HCT116 (cell line): ENCODE measurements around the gene KRT78. TPM values are rescaled to one million over a fixed set of nuclear protein-coding genes. Genes with fewer than 3 reads are reported as not detected.

Experiments used
- ATAC-seq: fragments of 200-7000 bp; cut with Tn5 transposase; 2 replicates; pipeline ENCODE4 v1.9.1; 2020; ENCODE audit warnings: mild to moderate bottlenecking, moderate library complexity
- BruUV-seq: library from RNA; stranded (reverse); fragments of 400-500 nt; replicated peaks from 2 replicates; lab custom pipeline; 2021; lab: Mats Ljungman, UMichigan
- CTCF ChIA-PET: fragments of 300-600 bp; sonication (Branson Sonifier 250); formaldehyde crosslinking; loops from one replicate; lab custom pipeline; 2021; ENCODE audit warnings: antibody characterized with exemption; lab: Charles Lee
- POLR2A ChIA-PET: fragments of 300-600, 350-600 bp; sonication (Branson Sonifier 250); formaldehyde crosslinking; loops from one replicate; lab custom pipeline; 2021; ENCODE audit warnings: antibody characterized with exemption; lab: Charles Lee
- RAD21 ChIA-PET, 2 experiments: fragments of 300-600 bp; sonication (Branson Sonifier 250); formaldehyde crosslinking; loops; one replicate each; lab custom pipeline; 2023; ENCODE audit warnings: low total read pairs in 2 of 2; ENCODE audit not compliant: uncharacterized antibody in 2 of 2, unreplicated experiment in 2 of 2, low non-redundant PET in 1 of 2; lab: Charles Lee
- DNase-seq: peaks from one replicate; pipeline ENCODE4 v3.0.0-alpha.2; 2010; ENCODE audit warnings: low read depth, low spot score
- H2AFZ ChIP-seq: fragments of 200-600 bp; shearing (Covaris generic), sonication (generic); 2 replicates; pipeline ENCODE4 v1.6.1; 2017; ENCODE audit warnings: low read depth, mixed run types, mixed read lengths, antibody characterized with exemption, low read length; ENCODE audit not compliant: poor library complexity, severe bottlenecking
- H3K27ac ChIP-seq: 2 replicates; pipeline ENCODE4 v1.5.1; 2012; ENCODE audit warnings: low read depth, low read length
- H3K27me3 ChIP-seq: fragments of 200-600 bp; sonication (generic); 2 replicates; pipeline ENCODE4 v1.6.1; 2016; ENCODE audit warnings: mixed run types, low read length, mixed read lengths; ENCODE audit not compliant: insufficient read depth
- H3K36me3 ChIP-seq, 2 experiments: fragments of 200-500 bp in 1 of 2; fragments of 200-600 bp in 1 of 2; sonication (Bioruptor generic) in 1 of 2; sonication (generic) in 1 of 2; 2 replicates each; pipeline versions ENCODE4 v1.5.1 to v1.6.1; 2014 to 2016; ENCODE audit warnings: low read length in 2 of 2, inconsistent platforms in 1 of 2, mixed read lengths in 1 of 2, mixed run types in 1 of 2; ENCODE audit not compliant: insufficient read depth in 2 of 2, control insufficient read depth in 1 of 2
- H3K4me1 ChIP-seq, 2 experiments: fragments of 200-600 bp in 1 of 2; sonication (generic) in 1 of 2; 2 replicates each; pipeline versions ENCODE4 v1.5.1 to v1.6.1; 2012 to 2017; ENCODE audit warnings: low read length in 2 of 2, inconsistent platforms in 1 of 2, mild to moderate bottlenecking in 1 of 2, mixed read lengths in 1 of 2, mixed run types in 1 of 2, moderate library complexity in 1 of 2; ENCODE audit not compliant: insufficient read depth in 2 of 2, control insufficient read depth in 1 of 2
- H3K4me2 ChIP-seq: fragments of 200-600 bp; sonication (generic); 2 replicates; pipeline ENCODE4 v1.6.1; 2017; ENCODE audit warnings: mixed run types, low read length, mixed read lengths
- H3K4me3 ChIP-seq, 2 experiments: fragments of 200-600 bp in 1 of 2; sonication (generic) in 1 of 2; replicated peaks in 1 of 2; 2 replicates each; pipeline ENCODE4 v1.5.1; 2011 to 2016; ENCODE audit warnings: low read length in 2 of 2, control low read depth in 1 of 2, low read depth in 1 of 2, mild to moderate bottlenecking in 1 of 2, mixed read lengths in 1 of 2, mixed run types in 1 of 2
- H3K79me2 ChIP-seq: fragments of 200-600 bp; sonication (generic); 2 replicates; pipeline ENCODE4 v1.6.1; 2017; ENCODE audit warnings: mild to moderate bottlenecking, mixed run types, low read length, moderate library complexity, mixed read lengths; ENCODE audit not compliant: insufficient read depth
- H3K9ac ChIP-seq: fragments of 200-600 bp; sonication (generic); 2 replicates; pipeline ENCODE4 v1.6.1; 2016; ENCODE audit warnings: low read length, mixed read lengths
- H3K9me2 ChIP-seq: fragments of 200-600 bp; sonication (generic), shearing (Covaris generic); 2 replicates; pipeline ENCODE4 v1.6.1; 2017; ENCODE audit warnings: mixed run types, mild to moderate bottlenecking, moderate library complexity; ENCODE audit not compliant: insufficient read depth
- H3K9me3 ChIP-seq, 2 experiments: fragments of 200-500 bp in 1 of 2; fragments of 200-600 bp in 1 of 2; sonication (Bioruptor generic) in 1 of 2; sonication (generic) in 1 of 2; 2 replicates each; pipeline ENCODE4 v1.6.1; 2014 to 2017; ENCODE audit warnings: low read length in 2 of 2, mixed read lengths in 2 of 2, inconsistent platforms in 1 of 2, low read depth in 1 of 2, mild to moderate bottlenecking in 1 of 2, mixed run types in 1 of 2, moderate library complexity in 1 of 2; ENCODE audit not compliant: control insufficient read depth in 1 of 2, insufficient read depth in 1 of 2
- H4K20me1 ChIP-seq: fragments of 200-600 bp; sonication (generic), shearing (Covaris generic); 2 replicates; pipeline ENCODE4 v1.6.1; 2017; ENCODE audit warnings: mixed run types, mild to moderate bottlenecking, moderate library complexity; ENCODE audit not compliant: insufficient read depth
- EZH2 ChIP-seq: fragments of 200-600 bp; sonication (generic); IDR thresholded peaks from 2 replicates; pipeline ENCODE4 v1.6.1; 2017; ENCODE audit warnings: antibody characterized with exemption, mixed run types
- EZH2phosphoT487 ChIP-seq: fragments of 200-600 bp; IDR thresholded peaks from 2 replicates; pipeline ENCODE4 v1.6.1; 2018; ENCODE audit warnings: antibody characterized with exemption, borderline replicate concordance
- FOSL1 ChIP-seq: IDR thresholded peaks from 2 replicates; pipeline ENCODE4 v1.6.1; 2012; ENCODE audit warnings: low read depth
- JUND ChIP-seq: IDR thresholded peaks from 2 replicates; pipeline ENCODE4 v1.6.1; 2012
- SIN3A ChIP-seq: IDR thresholded peaks from 2 replicates; pipeline ENCODE4 v1.6.1; 2012; ENCODE audit warnings: low read depth
- SP1 ChIP-seq: IDR thresholded peaks from 2 replicates; pipeline ENCODE4 v1.6.1; 2012; ENCODE audit warnings: low read depth
- ZFX ChIP-seq: fragments of 450-650 bp; IDR thresholded peaks from 2 replicates; pipeline ENCODE4 v1.6.1; 2017
- intact Hi-C: fragments of 100-400 bp; cut with micrococcal nuclease; formaldehyde crosslinking; loops from 2 replicates; pipeline ENCODE4 v1.10.0; 2022
- total RNA-seq: library from RNA; stranded (reverse); gene quantifications from one replicate; pipeline ENCODE4 v1.2.1, GENCODE V29; 2021; ENCODE audit not compliant: unreplicated experiment
- TF ChIP-seq, protein P1 (sequence below): IDR thresholded peaks from 2 replicates; pipeline ENCODE4 v1.6.1; 2011; ENCODE audit warnings: mild to moderate bottlenecking, low read length, moderate library complexity; ENCODE audit not compliant: insufficient replicate concordance; ENCODE audit errors: extremely low read depth

The KRT78 gene
- total RNA-seq, 1 experiment from 2014 or later, result not detected

- RAD21 ChIA-PET, result no interaction called here
- Histone ChIP-seq H3K27me3 (no peaks in the 10 kb centered on the region), H2AFZ (no peak within 1 kb of the TSS), H3K9me2 (no peaks in the 10 kb centered on the region), H3K79me2 (no peaks in the 10 kb centered on the region), H3K9ac (no peak within 1 kb of the TSS), H4K20me1 (no peaks in the 10 kb centered on the region), H3K9me3 (no peaks in the 10 kb centered on the region), H3K4me1 (peaks cover 0 to 18% of the 10 kb centered on the region in 2 experiments; a peak in 2 of 4 replicates), H3K4me3 (no peak within 1 kb of the TSS), H3K36me3 (no peaks in the 10 kb centered on the region), H3K4me2 (no peak within 1 kb of the TSS), H3K27ac (no peak within 1 kb of the TSS)
- intact Hi-C loops, result no loop called here
- CTCF ChIA-PET, result no interaction called here
- DNase-seq, result no peak
- no TSS peak for BruUV-seq
- TF ChIP-seq ZFX (no peak), SIN3A (no peak), EZH2 (no peak), FOSL1 (no peak), EZH2phosphoT487 (no peak), JUND (no peak), SP1 (no peak)
- TF ChIP-seq, protein P1, sequence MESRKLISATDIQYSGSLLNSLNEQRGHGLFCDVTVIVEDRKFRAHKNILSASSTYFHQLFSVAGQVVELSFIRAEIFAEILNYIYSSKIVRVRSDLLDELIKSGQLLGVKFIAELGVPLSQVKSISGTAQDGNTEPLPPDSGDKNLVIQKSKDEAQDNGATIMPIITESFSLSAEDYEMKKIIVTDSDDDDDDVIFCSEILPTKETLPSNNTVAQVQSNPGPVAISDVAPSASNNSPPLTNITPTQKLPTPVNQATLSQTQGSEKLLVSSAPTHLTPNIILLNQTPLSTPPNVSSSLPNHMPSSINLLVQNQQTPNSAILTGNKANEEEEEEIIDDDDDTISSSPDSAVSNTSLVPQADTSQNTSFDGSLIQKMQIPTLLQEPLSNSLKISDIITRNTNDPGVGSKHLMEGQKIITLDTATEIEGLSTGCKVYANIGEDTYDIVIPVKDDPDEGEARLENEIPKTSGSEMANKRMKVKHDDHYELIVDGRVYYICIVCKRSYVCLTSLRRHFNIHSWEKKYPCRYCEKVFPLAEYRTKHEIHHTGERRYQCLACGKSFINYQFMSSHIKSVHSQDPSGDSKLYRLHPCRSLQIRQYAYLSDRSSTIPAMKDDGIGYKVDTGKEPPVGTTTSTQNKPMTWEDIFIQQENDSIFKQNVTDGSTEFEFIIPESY, result no peak
- ATAC-seq, result no peak
- POLR2A ChIA-PET, result no interaction called here
Measured at GRCh38 chr12:52833922-52834726, 14.7 kb downstream of the KRT78 start, which contains the start of gene KRT79. TSS of gene KRT79 (minus strand) at chr12:52834311. CDS start at chr12:52834260, 51 bp downstream.
